ENCODE results near the gene TUBB3. TPM values are rescaled to one million over a fixed set of nuclear protein-coding genes. Genes with fewer than 3 reads are reported as not detected.

Gene TUBB3
- total and polyA plus RNA-seq, 2 of the 8 experiments (the other 6 are each of a cell fraction or from before 2014, with no cell fraction given) = 275 to 393 TPM

- Histone ChIP-seq H2AK5ac (ENCODE audit: low read depth, low read length) (no peak overlapping the region), H3K23ac (ENCODE audit: insufficient read length) (no peak overlapping the region), H4K8ac (ENCODE audit: extremely low read depth, insufficient read depth, low read length) (no peak overlapping the region), H3K9ac (replicated peaks in 1 of 4; ENCODE audit: extremely low read depth in 1 of 4, low read depth in 3 of 4, low read length in 3 of 4) (no peak overlapping the region), H3K4me3 (ENCODE audit: extremely low read depth in 1 of 4, insufficient read depth in 2 of 4, low read depth in 3 of 4, low read length in 4 of 4) (no peak overlapping the region), H2BK20ac (ENCODE audit: low read length) (no peak overlapping the region), H3K79me2 (ENCODE audit: control insufficient read depth in 1 of 2, insufficient read depth in 2 of 2, low read length in 2 of 2) (no peaks in the 10 kb centered on the region), H3K4me2 (ENCODE audit: insufficient read depth in 1 of 2, low read depth in 2 of 2, low read length in 2 of 2) (no peak overlapping the region), H3K18ac (ENCODE audit: extremely low read depth, low read length) (no peak overlapping the region), H4K20me1 (replicated peaks in 1 of 2; ENCODE audit: control insufficient read depth in 1 of 2, insufficient read depth in 2 of 2, low read length in 2 of 2) (peaks cover 6 to 11% of the 10 kb centered on the region in 2 experiments), H3K27ac (ENCODE audit: low read depth, low read length) (no peak overlapping the region), H3K79me1 (ENCODE audit: low read depth, low read length) (no peaks in the 10 kb centered on the region), H3K23me2 (ENCODE audit: low read depth, low read length) (peaks cover 7% of the 10 kb centered on the region; the same call in 1 of the 2 replicates), H4K91ac (replicated peaks; ENCODE audit: insufficient read length, low read length) (no peak overlapping the region), H2BK120ac (replicated peaks; ENCODE audit: low read depth, low read length) (no peak overlapping the region), H4K5ac (ENCODE audit: insufficient read length, low read depth, low read length) (no peak overlapping the region), H2BK5ac (ENCODE audit: low read depth, low read length) (no peak overlapping the region), H3K36me3 (ENCODE audit: control insufficient read depth in 2 of 4, insufficient read depth in 4 of 4, low read length in 3 of 4) (no peaks in the 10 kb centered on the region), H3K27me3 (replicated peaks in 1 of 4; ENCODE audit: control insufficient read depth in 3 of 4, extremely low read depth in 1 of 4, insufficient read depth in 3 of 4, low read length in 3 of 4) (peaks cover 3 to 22% (median 17%) of the 10 kb centered on the region in 4 experiments), H2BK12ac (ENCODE audit: low read depth, low read length) (no peak overlapping the region), H3K4ac (replicated peaks; ENCODE audit: insufficient read length, low read depth, low read length) (no peak overlapping the region), H3K56ac (replicated peaks; ENCODE audit: insufficient read length, low read depth, low read length) (no peak overlapping the region), H3K4me1 (replicated peaks in 1 of 4; ENCODE audit: control insufficient read depth in 3 of 4, insufficient read depth in 4 of 4, low read length in 3 of 4) (peaks cover 0 to 11% (median 5%) of the 10 kb centered on the region in 4 experiments; a peak in 5 of 7 replicates), H2AFZ (ENCODE audit: low read length) (no peak overlapping the region), H2BK15ac (ENCODE audit: low read length) (no peak overlapping the region), H3K9me3 (ENCODE audit: insufficient read depth in 2 of 2, low read depth in 1 of 2, low read length in 1 of 2) (no peaks in the 10 kb centered on the region), H3K14ac (ENCODE audit: insufficient read length) (no peak overlapping the region)
- FAIRE-seq (no peak), DNase-seq (ENCODE audit: low read depth in 1 of 2, low spot score in 2 of 2) (no peak)
- ChIA-PET POLR2A (ENCODE audit: partially characterized antibody) (interaction anchor here (0.9 to 9.2 kb wide), 7 partner anchors 9 to 38 kb away, joined by 3 to 42 read pairs (median 3); partner anchors contain the start of gene TUBB3), CTCF (ENCODE audit: partially characterized antibody) (interaction anchor here (0.7 to 3.9 kb wide), 7 partner anchors 11 to 48 kb away, joined by 3 to 15 read pairs (median 5); partner anchors contain the start of gene TUBB3)
- peak; percentile 69 for TF ChIP-seq TEAD4 (IDR thresholded peaks at IDR 0.05; ENCODE audit: low read depth, low read length)
- TF ChIP-seq BACH1 (IDR thresholded peaks at IDR 0.05; ENCODE audit: low read length) = no peak
- TF ChIP-seq HDAC6 (IDR thresholded peaks at IDR 0.05; ENCODE audit: low read depth, low read length) = no peak
- TF ChIP-seq SP1 (IDR thresholded peaks at IDR 0.05; ENCODE audit: low read depth, low read length) = no peak
- TF ChIP-seq SIN3A (conservative IDR thresholded peaks at IDR 0.05 in 1 of 2, IDR thresholded peaks at IDR 0.05 in 1 of 2; ENCODE audit: low read depth in 1 of 2, low read length in 2 of 2) = no peak
- no peak for TF ChIP-seq POLR2A (IDR thresholded peaks at IDR 0.05; ENCODE audit: control extremely low read depth in 1 of 2, low read depth in 2 of 2, low read length in 2 of 2)
- 96% methylated on average over 5 of the region's 5 CpGs; no CpG with 5 or more reads in 1 of the 2 experiments for WGBS, 2 experiments (ENCODE audit: extremely low coverage in 1 of 2, insufficient coverage in 1 of 2, insufficient read length in 1 of 2, insufficient replicate concordance in 2 of 2, low coverage in 1 of 2, low lambda C conversion rate in 2 of 2, missing lambda C conversion rate in 1 of 2)
Observed at GRCh38 chr16:89951509-89951908, 28.4 kb downstream of the TUBB3 start.
